GM18873 (cell line): ENCODE measurements around the gene KLF7.

Source experiments
- ATAC-seq: cut with Tn5 transposase; IDR thresholded peaks from one replicate; pipeline ENCODE4 v1.9.1; 2021; ENCODE audit warnings: mild to moderate bottlenecking, moderate library complexity, moderate number of reproducible peaks; ENCODE audit not compliant: unreplicated experiment, low FRiP score

KLF7 gene

GRCh38 chr2:207130958-207131521 lies 34.7 kb downstream of the KLF7 start:
- no peak for ATAC-seq

DNA sequence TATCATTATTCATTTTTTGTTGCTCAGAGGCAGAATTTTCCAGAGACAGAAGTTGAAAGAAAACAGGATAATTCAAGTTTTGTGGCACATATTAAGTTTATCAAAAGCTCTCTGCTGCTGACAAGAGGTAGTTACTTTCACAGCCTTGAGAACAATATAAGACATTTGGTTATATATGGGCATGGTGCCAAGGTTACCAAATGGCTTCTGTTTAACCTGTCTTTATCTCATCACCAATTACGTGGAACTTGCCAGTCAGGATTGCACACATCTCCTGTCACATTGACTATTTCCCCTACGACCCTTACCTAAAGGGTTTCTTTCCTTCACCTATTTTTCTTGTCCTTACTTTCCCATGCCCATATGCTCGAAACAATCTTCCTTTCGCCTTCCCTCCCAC lies 35.9 kb downstream of the KLF7 start:
- ATAC-seq = no peak

GRCh38 chr2:207128867-207129266 lies 36.9 kb downstream of the KLF7 start:
- no peak for ATAC-seq

- ATAC-seq = no peak
These were observed 38.9 kb downstream of the KLF7 start for GRCh38 chr2:207126724-207127308.

GRCh38 chr2:207123776-207124391 lies 41.9 kb downstream of the KLF7 start:
- no peak for ATAC-seq

GRCh38 chr2:207123335-207123744 lies 42.4 kb downstream of the KLF7 start:
- ATAC-seq = no peak

DNA sequence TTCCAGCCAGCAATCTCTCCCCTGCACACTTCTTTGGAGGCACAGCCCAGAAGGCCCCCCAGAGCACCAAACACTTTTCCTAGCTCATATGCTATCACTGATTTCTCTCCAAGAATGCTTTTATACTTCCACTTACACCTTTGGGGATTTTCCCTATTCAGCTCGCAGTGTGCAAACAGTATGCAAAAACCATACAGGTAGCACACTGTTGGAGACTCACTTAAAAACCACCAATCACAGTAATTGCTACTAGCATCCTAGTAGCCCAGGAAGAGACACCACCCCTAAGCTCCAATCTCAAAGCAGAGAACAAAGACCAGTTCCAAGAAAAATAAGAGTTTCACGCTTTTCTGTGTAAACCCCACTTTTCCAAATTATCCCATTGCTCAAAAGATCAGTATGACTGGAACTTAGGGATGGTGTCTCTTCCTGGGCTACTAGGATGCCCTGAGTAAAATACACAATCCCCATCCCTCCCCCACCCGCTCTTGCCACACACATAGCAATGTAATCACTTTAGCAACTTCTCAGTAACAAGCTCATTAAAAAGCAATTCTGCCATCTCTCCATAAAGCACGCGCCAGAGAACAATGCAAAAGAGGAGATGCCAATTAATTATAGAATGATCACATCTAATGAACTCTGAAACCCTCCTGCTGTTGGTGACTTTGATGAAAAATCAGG lies 43.0 kb downstream of the KLF7 start:
- ATAC-seq = no peak

DNA sequence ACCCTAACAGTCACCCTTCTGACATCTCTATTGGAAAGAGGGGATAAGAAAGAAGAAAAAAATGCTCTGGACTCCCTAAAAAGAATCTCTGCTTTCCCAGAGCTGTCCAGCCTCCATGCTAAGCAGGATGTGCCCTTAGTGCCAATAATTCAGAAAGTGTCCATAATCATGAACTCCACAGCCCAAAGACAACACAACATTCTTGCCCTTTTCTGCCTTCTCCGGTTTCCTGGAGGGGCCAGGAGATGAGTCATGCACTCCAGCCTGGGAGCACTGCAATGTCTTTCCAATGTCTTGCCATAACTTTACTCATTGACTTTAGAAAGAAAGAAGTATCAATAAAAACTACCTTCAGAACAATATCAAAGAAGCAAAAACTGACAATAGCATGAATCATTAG lies 44.0 kb downstream of the KLF7 start:
- no peak for ATAC-seq

DNA sequence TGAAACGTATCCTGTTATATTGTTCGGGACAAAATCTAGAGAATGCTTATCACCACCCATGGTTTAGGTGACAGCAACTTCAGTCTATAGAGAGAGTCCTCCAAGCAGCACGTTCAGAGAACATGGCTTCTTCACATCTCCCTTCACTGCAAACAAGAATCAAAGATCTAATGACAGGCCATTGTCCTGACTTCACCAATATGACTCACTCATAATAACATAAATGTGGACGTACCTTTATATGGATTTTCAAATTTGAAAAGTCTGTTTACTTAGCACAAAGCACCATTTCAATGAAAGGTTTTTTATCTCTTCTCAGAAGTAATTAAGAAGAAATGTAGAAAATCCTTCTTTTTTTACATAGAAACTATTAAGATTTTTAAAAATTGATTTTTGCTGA lies 46.7 kb downstream of the KLF7 start:
- ATAC-seq = no peak

- no peak for ATAC-seq
These were observed 48.1 kb downstream of the KLF7 start for GRCh38 chr2:207117668-207118067.

- ATAC-seq = no peak
These were observed 49.9 kb downstream of the KLF7 start for GRCh38 chr2:207115715-207116364.

- no peak for ATAC-seq
These were observed 52.3 kb downstream of the KLF7 start for GRCh38 chr2:207113414-207113813.

DNA sequence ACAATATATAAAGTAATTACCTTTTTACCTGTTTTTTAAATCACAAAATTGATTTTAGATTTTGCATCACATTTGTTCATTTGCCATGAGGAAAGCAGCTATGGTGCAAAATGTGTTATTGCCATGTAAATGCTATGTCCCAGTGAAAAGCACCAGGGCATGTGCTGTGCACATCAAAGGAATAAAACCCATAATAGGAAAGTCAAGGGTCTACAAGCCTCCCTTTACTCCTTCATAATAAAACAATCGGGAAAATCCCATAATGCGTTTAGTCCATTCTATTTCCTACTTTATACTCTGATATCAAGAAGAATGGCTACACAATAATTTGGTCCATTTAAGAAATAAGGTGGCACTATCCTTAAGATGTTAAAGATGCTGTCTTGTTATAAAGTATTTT lies 53.0 kb downstream of the KLF7 start:
- ATAC-seq = no peak

DNA sequence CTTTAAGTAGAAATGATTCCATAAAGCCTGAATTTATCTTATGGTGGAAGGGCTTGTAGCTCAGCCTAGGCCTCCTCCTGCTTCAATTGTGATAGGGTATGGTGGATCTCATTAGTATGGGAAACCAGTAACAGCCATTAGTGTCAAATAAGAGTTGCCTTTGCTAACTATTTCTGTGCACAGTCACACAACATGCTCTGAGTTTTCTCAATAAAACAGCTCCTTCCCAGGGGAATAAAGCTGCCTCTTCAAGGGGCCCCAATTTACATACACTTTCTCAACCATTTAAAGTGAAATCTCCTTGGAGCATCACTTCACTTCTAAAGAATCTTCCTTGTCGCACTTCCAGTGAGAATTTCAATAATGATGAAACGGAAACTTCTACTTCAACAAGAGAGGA lies 53.4 kb downstream of the KLF7 start:
- ATAC-seq = no peak

DNA sequence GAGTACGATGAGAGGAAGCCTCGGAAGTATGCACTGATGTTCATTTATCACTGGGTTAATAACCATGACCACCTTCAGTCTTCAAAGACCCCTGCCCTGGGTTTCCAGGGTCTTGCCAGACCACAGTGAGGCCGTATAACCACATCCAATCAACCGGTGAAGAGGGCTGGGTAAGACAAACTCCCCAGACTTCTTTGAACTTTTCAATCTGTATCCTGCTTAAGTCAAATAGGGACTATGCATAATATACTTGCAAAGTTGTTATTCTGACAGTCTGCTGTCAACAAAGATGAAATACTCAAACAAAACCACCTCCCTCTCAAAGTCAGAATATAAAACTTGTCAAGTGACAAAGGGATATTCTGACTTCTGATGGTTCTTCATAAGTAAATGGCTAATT lies 54.0 kb downstream of the KLF7 start:
- ATAC-seq = no peak

DNA sequence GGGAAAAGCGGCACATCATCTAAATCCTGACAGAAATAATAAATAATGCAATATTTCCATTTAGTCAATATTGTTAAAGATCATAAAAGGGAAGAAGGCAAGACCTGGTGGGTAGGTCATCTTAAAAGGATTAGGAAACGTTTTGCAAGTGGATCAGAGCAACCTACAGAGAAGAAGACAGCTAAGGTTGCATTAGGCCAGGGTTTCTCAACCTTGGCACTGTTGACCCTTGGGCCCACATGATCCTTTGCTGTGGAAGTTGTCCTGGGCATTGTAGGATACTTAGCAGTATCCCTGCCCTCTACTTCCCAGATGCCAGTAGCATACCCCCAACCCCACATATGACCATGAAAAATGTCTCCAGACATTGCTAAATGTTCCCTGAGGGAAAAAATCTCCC lies 55.0 kb downstream of the KLF7 start:
- no peak for ATAC-seq

DNA sequence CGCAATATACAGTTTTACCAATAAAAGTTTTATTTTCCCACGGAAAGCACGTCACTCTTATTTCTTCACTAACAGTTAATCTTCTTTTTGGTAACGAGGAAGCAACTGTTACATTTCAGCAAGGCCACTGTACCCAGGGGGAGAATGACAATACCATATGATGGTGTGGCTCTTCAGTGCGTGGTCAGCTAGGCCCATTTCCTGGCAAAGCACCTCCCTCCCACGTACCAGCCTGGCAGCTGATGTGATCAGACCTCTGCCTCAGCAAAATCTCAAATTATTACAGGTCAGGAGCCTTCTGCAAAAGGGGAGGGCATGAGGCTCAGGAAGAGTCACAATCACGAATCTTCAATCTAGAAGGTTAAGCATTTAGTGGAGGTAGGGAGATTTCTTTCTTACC lies 55.4 kb downstream of the KLF7 start:
- ATAC-seq = no peak

- no peak for ATAC-seq
These were observed 56.0 kb downstream of the KLF7 start for GRCh38 chr2:207109768-207110167.

DNA sequence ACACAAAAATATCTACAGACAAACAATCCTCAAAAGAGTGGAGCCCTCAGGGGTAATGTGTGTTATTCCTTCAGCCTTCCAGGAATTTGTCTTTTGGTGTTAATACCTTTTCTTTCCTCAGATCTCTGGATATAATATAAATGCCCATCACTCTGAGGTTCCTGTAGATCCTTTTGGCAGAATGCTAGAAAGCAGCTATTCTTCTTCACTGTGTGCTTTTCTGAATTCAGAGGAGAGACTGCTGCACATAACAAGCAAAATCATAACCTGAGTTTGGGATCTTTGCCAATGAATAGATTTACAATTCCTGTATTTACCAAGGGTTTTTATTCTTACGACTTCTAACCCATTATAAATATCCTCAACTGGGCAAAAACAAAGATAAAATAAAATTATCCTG lies 57.3 kb downstream of the KLF7 start:
- ATAC-seq = no peak

DNA sequence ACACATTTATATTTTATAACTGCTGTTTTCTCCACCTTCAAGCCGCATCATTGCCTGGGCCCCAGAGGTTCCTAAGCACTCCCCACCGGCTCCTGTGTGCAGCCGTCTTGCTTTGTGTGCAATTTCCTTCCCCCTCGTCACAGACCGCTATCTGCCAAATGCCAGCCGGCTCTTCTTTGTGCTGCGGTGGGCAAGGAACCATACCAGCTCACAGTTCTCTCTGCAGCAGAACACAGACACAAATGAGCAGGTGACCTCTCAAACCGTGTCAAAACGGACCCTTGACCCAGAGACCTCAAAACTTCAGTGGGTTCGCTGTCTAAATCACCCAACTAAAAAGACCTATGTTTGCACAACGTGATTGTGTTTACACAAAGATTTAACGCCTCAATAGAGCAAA lies 58.2 kb downstream of the KLF7 start:
- ATAC-seq = no peak

- ATAC-seq = no peak
These were observed 58.6 kb downstream of the KLF7 start for GRCh38 chr2:207107131-207107530.
